GM19463 (cell line): ENCODE results near the gene EPB41.
"Not testable (repeated sequence)": the region's sequence is repeated elsewhere in the genome, so short reads cannot be mapped to it uniquely, and the experiment has no call there.

Source experiments
- ATAC-seq: cut with Tn5 transposase; IDR thresholded peaks from one replicate; pipeline ENCODE4 v1.9.1; 2021; ENCODE audit warnings: mild to moderate bottlenecking, moderate library complexity; ENCODE audit not compliant: unreplicated experiment

The EPB41 gene

DNA sequence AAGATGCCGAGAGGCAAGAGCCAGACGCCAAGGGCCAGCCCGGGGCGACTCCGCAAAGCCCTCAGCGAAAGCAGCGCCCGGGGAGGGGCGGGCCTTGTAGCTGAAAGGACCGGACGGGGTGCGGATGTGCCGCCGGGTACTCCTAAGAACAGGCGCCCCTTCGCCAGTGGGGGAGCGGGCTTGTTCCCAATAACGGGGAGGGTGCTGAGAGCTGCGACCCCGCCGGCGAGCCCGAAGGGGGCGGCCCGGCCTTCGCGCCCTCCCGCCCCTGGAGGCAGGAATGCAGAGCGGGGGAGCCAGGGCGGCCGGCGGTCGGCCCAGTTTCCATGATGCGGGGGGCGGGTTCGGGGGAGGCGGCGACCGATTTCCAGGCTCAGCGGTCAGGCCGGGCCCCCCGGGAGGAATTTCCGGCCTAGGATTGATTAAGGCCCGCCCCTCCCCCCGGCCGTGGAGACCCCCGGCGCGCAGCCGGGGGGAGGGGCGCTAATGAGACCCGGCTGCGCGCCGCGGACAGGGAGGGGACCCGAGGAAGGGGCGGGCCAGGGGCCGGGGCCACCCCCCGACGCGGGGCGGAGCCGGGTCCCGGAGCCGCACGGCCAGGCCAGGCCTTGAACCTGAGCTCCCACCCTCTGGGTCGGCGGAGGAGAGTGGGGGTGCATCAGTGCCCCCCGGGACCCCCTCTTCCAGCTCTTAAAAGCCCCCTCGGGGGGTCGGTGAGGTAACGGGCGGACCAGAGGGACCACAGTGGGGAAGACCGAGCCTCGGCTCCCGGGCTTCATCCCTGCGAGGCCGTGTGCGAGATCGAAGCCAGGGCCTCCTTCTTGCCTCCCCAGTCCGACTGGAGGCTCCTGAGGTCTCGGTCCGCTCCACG is 210.2 kb downstream of the EPB41 start:
- ATAC-seq, result no peak

DNA sequence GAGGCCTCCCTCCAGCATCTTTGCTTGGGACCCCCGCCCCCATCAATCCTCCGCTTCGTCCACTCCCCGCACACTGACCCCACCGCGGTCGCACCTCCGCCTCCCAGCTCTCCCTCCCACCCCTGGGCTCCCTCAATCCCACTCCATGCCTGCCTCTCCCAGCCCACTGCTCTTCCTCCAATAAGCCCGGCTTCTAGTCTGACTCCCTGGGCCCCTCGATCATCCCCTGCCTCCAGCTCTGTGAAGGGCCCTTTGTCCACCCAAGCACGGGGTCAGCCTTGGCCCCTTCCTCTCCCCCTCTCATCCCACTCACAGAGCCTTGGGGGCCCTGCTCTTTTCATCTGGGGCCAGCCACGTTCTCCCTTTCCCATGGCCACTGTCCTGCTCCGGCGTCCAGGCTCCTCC is 210.9 kb downstream of the EPB41 start:
- no peak for ATAC-seq

DNA sequence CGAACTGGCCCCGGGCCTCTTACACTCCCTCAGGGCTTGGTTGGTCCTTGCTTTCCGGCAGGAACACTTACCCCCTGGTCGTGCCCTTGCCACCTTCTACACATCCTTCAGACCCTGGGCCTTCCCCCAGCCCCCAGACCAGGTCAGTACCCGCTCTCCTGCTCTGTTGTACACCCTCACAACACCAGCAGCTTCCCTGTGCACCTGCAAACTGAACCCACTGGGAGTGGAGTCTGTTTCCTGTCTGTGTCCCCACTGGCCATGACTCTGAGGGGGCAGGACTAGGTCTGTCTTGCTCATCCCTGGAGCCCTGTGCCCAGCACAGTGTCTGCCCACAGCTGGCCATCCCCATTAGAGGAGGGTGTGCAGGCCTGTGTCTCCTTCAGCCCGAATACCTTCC is 211.4 kb downstream of the EPB41 start:
- ATAC-seq, result no peak

DNA sequence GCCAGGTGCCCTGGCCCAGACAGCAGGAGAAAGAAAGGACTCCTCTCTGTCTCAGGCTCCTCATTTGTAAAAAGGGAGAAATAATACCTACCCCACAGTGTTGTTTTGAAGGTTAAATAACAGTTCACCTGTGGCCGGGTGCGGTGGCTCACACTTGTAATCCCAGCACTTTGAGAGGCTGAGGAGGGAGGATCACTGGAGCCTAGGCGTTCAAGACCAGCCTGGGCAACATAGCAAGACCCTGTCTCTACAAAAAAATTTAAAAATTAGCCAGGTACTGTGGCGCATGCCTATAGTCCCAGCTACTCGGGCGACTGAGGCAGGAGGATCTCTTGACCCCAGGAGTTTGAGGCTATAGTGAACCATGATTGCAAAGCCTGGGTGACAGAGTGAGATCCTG is 211.8 kb downstream of the EPB41 start:
- ATAC-seq, result no peak

DNA sequence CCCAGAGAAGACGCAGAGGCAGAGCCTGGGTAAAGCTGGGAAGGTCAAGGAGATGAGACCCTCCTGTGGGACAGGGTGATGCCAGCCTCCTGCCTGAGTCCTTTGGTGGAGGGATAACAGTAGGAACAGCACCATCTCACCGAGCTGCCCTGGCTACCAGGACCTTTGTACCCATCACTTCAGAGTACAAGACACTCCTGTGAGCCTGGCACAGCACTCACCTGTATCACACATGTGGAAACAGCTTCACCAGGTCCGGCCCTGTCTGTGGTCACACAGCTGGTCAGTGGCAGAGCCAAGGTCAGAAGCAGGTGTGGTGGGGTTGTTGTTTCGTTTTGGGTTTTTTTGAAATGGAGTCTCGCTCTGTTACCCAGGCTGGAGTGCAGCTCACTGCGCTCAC is 214.4 kb downstream of the EPB41 start:
- no peak for ATAC-seq

DNA sequence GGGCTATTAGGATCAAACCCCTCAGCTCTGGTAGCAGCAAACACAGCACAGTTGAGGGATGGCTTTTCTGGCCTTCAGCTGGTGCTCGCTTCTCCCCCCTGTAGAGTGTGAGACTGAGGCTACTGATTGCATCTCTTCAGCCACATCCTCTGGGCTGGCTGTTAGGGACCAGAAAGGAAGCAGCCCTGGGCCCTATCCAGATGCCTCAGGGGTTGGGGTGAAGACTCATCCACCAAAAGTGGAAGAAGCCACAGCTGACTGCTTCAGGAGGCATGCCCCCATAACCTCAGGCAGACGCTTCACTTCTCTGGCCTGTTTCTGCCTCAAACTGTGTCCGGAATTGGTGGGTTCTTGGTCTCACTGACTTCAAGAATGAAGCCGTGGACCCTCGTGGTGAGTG is 215.5 kb downstream of the EPB41 start:
- ATAC-seq, result no peak

DNA sequence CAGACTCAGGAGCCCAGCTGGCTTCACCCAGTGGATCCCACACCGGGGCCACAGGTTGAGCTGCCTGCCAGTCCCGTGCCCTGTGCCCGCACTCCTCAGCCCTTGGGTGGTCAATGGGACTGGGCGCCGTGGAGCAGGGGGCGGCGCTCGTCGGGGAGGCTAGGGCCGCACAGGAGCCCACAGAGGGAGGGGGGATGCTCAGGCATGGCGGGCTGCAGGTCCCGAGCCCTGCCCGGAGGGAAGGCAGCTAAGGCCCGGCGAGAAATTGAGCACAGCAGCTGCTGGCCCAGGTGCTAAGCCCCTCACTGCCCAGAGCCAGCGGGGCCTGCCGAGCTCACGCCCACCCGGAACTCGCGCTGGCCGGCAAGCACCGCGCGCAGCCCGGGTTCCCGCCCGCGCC is 216.7 kb downstream of the EPB41 start:
- not testable (repeated sequence) for ATAC-seq

DNA sequence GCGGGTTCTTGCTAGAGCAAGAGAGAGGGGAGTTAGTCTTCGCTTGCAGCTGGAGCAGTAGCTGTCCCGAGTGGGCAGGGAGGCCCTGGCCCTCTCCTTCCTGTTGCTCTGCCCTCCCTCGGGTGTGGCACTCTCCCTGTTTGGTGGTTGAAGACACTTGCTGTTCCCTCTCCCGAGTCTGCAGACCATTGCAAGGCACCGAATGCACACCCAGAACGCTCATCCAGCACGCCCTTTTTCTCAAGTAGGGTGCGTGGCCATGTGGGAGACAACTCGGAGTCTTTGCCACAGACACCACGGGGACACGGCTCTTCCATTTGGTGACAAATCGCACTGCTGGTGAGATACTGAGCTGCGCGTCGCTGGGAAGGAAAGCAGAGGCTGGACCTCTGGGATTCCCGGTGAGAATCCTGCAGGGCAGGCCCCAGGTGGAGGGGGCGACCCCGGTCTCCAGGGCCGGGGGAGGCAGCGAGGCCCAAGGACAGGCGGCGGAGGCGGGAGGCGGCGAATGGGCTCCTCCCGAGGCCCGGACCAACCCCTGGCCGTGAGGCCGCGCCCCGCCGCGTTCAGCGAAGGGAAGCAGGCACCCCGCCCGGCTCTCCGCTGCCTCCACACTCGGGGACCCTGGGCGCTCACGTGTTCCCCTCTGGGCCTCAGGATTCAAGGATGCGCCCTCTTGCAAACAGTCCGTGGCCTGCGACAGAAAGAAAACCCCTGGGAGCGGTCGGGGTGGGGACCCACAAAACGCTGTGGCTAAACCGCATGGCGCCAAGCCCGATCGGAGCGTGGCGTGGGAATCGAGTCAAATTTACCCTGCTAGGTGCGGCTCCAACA is 219.7 kb downstream of the EPB41 start:
- ATAC-seq, result no peak

DNA sequence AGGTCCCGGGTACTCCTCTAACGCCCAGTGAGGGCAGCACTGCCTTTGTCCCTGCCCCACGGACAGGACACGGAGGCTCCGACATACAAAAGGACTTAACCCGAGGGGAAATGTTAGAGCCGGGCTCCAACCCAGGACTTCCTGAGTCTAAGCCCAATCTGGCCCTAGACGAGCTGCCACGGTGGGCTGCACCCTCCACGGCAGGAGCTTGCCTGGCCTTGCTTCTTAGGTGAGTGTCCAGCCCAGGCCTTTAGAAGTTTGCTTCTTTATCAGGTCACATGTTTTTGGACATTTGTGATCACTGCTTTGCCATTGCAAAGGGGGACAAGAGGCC is 220.3 kb downstream of the EPB41 start:
- no peak for ATAC-seq

DNA sequence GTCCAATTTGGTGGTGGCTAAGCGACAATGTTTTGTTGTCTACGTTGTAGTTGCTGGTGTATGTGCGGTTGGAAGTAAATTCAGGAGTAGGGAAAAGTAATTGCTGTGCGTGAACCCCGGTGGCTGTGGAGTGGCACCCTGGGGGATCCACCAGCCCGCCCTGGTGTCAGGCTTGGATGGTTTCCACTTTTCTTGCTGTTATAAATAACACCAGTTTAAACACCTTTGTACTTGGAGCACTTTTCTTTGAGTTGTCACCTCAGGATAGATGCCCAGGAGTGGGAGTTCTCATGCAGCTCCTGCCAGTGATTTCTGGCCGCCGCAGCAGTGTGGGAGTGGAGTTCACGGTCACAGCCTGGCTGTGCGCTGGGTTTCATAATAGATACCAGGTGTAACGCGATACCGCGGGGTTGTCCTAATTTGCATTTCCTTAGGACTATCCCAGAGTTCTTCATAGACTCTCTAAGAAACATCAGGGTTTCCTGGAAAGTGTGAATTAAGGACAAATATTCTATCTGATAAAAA is 222.1 kb downstream of the EPB41 start:
- no peak for ATAC-seq

DNA sequence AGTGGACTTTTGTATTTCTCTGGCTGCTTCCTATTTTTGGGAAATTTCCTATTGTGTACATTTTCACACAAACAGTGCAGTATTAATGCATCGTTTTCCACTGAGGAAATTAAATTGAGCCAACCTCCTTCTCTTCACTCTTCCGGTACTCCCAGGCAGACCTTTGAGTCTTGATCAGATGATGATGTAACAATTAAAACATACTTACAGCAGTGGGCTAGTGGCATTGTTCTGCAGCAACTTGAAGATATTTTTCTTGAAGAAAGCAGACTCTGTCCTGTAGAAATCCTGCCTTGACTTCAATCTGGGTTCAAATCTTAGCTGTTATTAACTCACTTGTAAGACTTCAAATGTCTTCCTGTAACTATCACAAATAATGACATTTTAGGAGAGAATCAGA is 228.3 kb downstream of the EPB41 start:
- ATAC-seq, result no peak

DNA sequence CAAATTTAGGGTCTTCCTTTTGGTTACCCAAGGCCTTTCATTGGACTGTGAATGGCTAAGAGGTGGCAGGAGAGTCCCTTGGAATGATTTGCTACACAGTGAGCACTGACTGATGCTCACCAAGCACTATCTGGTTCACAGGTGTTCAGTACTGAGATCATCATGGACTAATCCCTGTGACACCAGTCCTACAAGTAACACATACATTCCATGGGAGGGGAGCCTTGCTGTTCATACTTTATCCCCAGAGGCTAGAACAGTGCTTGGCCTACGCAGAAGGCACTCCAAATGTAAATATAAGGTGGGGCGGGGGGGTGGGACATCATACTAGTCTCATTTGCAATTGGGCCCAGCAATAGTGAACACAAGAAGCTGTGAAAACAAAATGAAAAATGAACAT is 229.8 kb downstream of the EPB41 start:
- ATAC-seq, result no peak

DNA sequence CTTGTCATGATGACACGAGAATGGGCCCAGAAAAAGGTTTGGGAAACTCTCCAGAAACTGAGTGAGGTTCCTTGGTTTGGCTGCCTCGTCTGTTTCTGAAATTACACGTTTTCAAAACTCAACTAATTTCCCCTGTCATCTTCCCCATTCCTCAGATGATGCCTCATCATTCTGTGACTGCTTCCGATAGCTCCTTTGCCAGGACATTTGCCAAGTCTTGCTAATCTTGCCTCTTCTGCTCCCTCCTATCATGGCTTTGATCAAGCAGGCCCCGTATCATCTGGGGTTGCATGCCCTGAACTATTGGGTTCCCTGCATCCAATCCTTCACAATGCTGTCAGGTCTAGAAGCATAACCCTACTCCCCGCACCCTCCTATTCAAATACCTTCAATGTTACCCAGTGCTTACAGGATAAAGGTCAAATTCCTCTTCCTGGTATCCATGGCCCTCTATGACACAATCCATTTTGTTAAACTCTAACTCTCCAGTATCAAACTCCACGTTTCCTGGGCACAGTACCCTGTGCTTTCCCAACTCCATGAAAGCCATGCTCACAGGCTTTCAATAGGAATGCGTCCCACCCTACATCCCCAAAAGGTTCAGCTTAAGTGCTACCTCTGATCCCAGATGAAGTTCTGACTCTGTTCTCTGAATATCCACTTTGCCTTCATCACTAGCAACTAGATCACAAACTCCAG is 231.5 kb downstream of the EPB41 start:
- no peak for ATAC-seq

DNA sequence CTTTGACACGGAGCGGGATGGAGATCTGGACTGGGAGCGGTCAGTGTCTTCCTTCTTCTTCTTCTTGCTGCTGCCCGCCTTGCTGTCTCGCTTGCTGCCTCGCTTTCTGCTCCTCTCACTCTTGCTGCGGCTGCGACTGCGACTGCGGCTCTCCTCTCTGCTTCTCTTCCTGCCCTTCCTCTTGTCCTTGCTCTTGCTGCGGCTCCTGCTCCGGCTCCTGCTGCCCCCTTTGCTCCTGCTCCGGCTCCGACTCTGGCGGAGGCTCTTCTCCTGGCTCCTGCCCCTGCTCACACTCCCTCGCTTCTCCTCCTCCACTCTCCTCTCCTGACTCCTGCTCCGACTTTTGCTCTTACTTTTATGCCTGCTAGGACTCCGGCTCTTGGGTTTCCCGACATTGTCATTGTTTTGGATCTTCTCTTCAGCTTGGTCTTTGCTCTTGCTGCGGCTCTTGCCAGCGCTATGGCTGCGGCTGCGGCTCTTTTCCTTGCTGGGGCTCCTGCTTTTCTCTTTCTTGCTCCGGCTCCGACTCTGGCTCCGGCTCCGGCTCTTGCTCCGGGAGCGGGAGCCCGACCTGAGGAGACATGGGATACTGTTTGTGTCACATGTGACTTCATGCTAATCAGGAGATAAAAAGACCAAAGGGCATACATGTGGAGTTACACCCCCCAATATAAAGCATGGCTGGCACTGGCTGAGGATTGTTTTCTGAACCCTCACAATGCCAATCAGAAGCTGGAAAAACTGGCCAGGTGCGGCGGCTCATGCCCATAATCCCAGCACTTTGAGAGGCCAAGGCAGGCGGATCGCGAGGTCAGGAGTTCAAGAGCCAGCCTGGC is 234.5 kb downstream of the EPB41 start:
- no peak for ATAC-seq

DNA sequence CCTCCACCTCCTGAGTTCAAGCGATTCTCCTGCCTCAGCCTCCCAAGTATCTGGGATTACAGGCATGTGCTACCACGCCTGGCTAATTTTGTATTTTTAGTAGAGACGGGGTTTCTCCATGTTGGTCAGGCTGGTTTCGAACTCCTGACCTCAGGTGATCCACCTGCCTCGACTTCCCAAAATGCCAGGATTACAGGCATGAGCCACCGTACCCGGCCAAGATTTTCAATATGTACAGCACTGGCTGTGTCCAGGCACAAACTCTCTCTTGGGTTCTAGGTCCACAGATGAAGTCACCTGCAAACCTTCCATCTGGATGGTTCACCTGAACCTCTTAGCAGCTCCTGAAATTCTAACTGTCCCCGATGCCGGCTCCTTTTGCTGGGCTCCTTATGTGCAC is 236.0 kb downstream of the EPB41 start:
- not testable (repeated sequence) for ATAC-seq

DNA sequence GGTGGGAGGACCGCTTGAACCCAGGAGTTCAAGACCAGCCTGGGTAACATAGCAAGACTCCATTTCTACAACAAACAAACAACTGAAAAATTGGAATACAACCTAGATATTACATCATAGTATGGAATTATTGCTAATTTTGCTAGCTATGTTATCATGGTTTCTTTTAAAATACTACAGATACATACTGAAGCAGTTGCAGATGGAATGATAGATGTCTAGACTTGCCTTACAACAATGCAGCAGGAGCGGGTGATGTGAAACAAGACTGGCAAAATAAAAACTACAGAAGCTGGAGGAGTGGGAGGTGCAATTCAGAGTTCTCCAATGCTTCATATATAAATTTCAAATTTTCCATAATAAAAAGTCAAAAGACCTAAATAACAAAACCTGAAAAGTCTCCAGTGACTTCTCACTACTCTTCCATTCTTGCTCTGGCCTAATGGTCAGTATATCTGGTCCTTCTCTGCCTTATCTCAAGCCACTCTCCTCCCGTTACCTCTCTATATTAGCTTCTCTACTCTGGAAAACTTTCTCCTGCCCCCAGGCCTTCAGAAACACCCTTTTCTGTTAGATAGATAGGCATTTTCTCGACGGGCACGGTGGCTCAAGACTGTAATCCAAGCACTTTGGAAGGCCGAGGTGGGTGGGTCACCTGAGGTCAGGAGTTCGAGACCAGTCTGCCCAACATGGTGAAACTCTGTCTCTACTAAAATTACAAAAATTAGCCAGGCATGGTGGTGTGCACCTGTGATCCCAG is 237.9 kb downstream of the EPB41 start:
- ATAC-seq, result no peak

DNA sequence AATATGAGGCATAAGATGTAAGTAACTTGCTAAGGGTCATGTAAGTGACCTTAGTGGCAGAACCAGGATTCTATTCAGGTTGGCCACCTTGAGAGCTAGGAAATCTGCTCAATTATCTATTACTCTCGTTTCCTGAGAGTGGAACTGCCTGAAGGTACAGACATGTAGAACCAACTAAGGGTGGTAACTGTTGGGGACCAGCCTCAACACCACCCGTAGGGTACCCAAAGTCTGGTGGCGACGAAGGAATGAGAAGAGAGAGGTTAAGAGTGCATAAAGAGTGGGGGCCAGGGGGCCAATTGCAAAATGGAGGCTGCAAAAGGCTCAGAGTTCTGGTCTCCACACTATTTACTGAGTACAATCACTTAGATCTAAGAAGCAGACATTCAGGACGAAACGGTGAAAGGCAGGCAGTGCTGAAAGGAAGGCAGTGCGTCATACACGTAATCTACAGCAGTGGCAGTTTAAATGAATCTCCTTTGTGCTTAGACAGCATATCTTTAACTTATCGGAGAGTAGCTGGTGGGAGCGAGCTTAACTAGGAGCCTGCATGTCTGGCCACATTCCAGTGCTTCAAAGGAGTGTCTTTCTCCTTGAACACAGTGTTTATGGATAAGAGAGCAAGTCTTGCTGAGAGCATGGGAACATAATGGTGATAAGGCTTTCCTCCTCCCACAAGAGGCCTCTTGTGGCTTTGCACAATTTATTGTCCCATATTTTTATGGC is 242.3 kb downstream of the EPB41 start:
- ATAC-seq, result no peak

DNA sequence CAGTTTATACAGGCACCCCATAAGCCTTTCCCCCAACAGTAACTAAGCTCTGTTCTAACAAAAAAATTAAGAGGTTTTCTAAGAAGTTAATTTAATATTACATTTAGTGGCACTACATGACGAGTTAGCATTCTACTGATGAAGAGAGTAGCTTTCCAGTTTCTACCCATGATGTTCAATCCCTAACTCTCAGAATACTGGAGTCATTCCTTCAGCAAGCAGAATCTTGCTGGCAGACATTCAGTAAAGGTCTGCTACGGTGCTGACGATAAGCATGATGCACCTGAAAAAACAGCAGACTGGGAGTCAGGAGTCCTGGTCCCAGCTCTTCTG is 242.9 kb downstream of the EPB41 start:
- no peak for ATAC-seq

DNA sequence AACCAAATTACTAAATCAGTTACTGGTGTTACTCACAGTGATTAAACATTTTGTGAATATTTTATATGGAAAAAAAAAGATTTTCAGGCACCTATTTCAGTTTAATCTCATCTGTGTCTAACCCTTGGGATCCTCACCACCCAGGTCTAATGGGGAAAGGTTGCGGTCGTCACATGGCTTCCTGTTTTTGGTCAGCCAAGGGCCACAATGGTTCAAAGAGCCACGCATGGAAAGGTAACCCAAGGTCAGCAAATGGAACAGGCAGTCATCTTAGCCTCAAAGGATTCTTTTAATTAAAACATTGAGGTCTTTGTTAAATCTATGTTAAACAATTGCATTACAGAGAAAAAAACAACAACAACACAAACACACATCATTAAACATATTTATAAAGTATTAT is 245.4 kb downstream of the EPB41 start:
- ATAC-seq, result no peak
